Hematopoietic multipotent progenitor cell treated with erythropoietin and hydrocortisone succinate and interleukin-3 and kit ligand, for 17 days (in vitro differentiated cells): ENCODE measurements around the gene EYS.
"Not testable (repeated sequence)": the region's sequence is repeated elsewhere in the genome, so short reads cannot be mapped to it uniquely, and the experiment has no call there.

Experiments
- DNase-seq: peaks from one replicate; pipeline ENCODE4 v3.0.0-alpha.2; 2015; ENCODE audit warnings: low spot score

The EYS gene

GRCh38 chr6:65452333-65452732 is 254.7 kb downstream of the EYS start:
- no peak for DNase-seq

DNA sequence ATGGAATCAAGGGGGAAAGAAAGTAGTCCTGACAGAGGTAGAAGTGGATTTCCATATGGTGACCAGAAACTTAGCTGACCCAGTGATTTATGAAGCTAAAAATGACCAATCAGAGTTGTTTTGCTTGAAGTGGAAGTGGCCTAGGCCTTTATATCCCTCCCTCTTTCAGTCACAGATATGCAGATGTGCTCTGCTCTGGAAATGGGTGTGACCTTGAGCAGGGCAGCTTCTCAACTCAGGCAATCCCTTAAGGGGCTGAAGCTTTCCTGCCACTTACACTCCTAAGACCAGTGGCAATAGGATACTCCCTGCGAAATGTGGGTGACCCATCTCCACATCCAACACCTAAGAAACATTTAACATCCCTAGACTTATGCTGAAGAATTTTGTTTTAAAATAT is 256.6 kb downstream of the EYS start:
- DNase-seq, result no peak

DNA sequence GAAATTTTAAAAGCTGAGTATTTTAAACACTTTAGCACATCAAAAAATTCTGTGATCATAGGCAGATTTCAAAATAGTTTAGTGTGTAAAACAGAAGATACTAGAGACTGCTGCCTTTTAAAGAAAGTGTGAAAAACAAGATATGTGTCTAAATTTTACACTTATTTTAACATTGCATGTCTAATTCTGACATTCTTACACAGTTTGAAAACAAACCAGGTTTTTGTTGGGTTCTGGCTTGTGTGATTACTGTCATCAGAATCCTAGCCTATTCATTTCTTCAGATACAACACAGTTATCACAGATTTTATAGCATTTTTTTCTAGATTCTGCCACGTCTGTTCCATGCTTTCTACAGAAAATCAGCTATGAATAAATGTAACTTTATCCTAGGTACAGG is 257.1 kb downstream of the EYS start:
- DNase-seq, result no peak

DNA sequence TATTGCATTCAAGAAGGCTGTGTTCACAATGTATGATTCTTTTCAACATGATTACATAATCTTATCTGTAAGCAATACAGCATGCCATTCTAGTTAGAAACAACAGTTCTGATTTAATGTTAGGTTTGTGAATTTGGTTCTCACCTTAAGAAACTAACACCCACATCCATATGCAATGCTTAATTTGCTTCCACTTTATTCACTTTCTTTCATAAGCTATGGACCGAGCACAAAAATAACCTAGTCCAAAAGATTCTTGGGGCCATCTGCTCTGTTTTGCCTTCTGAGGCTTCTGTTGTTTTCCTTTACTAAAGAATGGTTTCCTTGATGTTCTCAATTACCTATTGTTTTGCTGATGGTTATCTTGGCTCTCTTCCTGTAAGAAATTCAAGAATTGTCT is 258.2 kb downstream of the EYS start:
- DNase-seq, result no peak

DNA sequence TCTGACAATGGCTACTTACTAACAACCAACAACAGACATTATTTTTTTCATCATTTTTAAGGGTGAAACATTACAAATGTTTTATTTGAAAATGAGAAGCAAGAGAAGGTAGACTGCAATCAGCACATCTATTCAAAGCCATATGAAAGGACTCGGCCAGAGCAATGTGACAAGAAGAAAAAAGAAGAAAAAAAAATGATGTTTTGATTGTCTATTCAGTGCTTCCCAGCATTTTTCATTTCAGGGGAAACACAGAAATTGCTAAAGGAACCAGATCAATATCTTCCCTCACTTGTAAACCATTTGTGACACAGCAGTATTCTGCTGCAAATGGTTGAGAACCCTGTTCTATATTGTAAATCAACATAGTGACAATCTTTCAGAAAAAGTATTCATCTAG is 270.7 kb downstream of the EYS start:
- no peak for DNase-seq

DNA sequence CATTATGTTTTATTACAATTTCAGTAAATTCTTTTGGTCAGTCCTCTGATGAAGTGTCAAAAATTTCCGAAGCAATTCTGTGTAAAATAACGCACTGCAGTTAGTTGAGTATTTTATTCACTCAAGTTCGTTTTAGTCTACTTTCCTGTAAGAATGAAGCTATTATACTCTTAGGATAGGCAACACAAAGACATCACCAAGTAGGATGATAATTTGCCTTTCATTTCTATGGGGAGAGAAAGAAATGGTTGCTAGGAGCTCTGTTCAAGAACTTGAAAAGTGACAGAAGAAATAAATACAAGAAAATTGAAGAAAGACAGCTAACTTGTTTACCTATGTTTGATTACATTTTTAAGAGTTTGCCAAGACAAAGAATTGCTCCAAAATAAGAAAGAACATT is 290.4 kb downstream of the EYS start:
- no peak for DNase-seq

DNA sequence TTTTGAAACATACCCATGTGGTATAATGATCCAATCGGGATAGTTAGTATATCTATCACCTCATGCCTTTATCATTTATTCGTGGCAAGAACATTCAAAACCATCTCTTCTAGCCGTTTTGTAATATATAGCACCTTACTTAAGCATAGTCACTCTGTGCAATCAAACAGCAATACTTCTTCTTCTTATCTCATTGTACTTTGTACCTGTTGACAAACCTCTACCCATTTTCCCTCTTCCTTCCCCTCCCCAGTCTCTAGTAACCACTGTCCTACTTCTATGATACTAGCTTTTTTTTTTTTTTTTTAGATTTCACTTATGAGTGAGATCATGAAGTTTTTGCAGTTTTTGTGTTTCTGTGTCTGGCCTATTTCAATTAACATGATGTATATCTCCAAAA is 296.7 kb downstream of the EYS start:
- DNase-seq, result no peak

DNA sequence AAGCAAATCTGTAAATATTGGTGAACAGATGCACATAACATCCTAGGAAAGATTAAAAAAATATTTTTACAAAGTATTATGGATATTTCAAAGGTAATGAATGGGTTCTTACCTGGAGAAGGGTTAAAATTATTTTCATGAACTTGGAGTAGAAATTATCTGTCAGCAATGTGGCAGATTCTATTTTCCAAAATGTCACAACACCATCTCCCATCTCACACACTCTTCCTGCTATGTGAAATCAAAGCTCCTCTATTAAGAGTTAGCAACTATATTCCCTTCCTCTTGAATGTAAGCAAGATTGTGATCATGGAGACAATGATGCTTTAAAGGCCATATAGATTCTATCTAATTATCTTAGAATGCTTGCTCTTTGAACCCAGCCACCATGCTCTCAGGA is 304.5 kb downstream of the EYS start:
- DNase-seq, result no peak

DNA sequence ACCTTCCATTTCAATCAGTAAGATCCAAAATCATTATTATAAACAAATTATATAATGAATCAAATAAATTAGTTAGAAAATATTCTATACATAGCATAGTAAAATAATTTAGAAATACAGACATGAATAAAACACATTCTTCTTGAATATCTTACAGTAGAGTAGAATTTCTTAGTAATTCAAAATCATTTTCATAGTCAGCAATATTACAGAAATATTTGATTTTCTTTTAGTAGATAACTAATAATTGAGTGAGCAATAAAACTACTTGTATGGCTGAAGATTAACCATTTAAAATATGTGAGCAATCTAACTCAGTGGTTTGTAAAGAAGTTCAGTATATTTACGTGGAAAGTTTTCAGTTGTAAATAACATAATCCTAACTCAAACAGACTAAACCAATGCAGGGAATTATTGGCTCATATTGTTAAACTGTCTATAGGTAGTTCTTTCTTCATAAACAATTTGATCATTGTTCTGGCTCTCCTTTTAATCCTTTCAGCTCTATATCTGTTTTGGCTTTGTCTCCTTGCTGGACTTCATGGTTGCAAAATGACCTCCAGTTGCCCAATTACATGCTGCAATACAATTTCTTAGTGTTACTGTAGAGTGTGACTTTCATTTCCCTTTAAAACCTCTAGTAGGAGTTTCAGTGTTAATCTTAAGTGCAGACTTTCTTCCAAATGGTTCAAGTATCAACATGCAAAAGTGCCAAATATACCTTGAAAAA is 307.5 kb downstream of the EYS start:
- DNase-seq, result no peak

DNA sequence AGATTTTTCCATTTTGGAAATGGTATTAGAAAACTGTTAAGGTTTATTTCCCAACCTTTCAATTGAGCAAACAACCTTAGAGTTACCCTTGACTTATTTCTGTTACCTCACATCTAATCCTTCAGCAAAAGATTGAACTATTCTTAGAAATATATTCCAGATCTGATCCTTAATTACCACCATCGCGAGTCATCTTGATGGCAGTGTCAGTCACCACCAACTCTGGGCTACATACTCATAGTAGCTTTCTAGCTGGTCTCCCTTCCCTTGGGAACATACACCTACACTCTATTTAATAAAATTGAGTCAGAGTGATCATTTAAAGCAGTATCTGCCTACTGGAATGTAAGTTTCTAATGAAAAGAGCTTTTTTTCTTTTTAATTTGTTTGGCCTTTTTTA is 308.2 kb downstream of the EYS start:
- no peak for DNase-seq

DNA sequence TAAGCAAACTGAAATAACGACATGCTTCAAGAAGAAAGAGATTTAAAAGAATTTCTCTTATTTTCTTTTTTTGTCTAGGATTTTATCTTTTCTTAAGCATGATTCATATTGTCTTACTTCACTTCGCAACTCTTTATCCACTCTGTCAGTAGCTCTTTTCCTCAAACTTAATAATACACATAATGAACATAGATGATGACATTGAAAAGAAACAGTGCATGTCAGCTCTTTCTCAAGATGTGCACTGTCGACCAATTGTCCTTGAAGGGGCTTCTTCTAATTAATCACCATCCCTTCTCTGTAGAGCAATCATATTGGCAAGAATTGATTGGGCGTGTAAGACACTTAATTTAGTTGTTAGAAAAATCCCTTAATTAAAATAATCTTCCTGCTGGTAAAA is 356.5 kb downstream of the EYS start:
- DNase-seq, result no peak

DNA sequence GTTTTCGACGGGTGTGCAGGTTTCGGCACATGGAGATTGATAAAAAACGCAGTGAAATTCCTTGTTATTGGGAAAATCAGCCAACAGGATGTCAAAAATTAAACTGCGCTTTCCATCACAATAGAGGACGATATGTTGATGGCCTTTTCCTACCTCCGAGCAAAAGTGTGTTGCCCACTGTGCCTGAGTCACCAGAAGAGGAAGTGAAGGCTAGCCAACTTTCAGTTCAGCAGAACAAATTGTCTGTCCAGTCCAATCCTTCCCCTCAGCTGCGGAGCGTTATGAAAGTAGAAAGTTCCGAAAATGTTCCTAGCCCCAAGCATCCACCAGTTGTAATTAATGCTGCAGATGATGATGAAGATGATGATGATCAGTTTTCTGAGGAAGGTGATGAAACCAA is 404.4 kb downstream of the EYS start:
- DNase-seq, result not testable (repeated sequence)

- DNase-seq, result no peak
Measured at GRCh38 chr6:65299236-65299635, 407.8 kb downstream of the EYS start.

DNA sequence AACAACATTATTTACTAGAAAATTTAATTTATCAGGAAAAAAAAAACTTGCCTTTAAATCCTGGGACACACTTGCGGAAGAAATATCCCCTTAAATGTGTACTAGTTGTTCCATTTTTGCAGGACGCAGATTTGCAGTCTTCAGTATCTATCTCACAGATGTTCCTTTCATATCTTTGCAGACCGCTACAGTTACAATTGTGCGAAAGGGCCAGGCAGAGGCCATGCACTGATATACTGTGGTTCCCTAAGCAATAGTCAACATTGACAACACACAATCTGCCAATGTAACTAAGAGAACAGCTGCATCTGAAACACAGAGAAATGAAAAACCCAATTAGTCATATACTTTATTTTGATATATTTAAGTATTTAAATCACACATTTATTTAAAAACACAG is 411.2 kb downstream of the EYS start:
- DNase-seq, result no peak

GRCh38 chr6:65289491-65289890 is 417.5 kb downstream of the EYS start:
- DNase-seq, result no peak

- no peak for DNase-seq
Measured at GRCh38 chr6:65285275-65285674, 421.8 kb downstream of the EYS start.

DNA sequence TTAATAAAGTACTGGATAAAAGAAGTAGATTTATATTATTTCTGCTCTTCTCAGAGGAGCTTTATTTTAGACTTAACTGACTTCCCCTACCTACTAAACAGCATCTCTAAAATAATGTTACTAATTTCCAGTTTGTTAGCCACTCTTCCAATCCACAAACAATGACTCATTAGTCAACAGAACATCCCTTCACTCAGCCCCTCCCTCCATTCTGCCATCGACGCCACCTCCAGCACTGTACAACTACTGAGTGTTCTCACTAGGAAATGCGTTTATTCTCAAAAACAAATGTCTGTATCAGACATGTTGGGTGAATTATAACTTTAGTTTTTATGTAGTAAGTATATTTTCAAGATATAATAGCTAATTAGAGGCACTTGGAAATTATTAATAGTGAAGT is 427.0 kb downstream of the EYS start:
- no peak for DNase-seq

GRCh38 chr6:65262241-65262640 is 444.8 kb downstream of the EYS start:
- DNase-seq, result no peak

GRCh38 chr6:65259982-65260381 is 447.0 kb downstream of the EYS start:
- no peak for DNase-seq

- DNase-seq, result no peak
Measured at GRCh38 chr6:65259059-65259458, 448.0 kb downstream of the EYS start.

DNA sequence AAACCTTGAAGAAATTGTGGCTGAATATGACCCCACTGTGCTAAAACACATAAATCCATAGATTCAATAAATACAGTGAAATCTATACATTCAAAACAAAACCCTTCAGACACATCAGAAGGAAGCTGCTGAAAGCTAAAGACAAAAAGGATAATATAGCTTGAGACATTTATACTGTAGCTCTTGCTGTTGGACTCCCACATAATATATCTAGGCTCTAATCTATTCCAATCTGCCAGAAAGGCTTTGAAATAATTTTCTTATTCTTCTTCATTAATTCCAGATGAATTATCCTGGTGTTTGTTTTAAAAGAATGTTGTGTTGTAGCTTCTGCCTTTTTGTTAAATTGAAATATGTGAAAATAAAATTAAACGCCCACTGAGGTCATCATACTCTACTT is 454.0 kb downstream of the EYS start:
- no peak for DNase-seq

- no peak for DNase-seq
Measured at GRCh38 chr6:65248101-65248610, 458.9 kb downstream of the EYS start.

- DNase-seq, result no peak
Measured at GRCh38 chr6:65231616-65232015, 475.4 kb downstream of the EYS start.

DNA sequence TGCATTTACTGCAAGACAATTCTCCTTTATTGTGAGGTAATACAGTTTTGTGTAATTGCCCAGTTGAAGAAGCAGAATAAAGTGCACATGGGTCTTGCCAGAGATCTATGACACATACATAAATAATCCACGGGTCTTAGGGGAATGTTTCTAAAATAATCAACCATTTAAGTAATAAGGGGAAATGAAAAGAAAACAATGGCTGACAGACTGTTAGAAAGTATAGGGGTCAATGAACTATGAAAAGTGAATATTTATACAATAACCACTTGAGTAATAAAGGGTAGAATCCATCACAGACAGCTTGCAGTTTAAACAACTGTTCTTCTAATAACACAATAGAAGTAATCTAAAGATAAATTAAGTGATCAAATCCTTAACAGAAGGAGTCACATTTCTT is 477.2 kb downstream of the EYS start:
- DNase-seq, result no peak
